ENCODE measurements around the gene XPO4.
"Not testable (repeated sequence)": the region's sequence is repeated elsewhere in the genome, so short reads cannot be mapped to it uniquely, and the experiment has no call there.

Gene XPO4

DNA sequence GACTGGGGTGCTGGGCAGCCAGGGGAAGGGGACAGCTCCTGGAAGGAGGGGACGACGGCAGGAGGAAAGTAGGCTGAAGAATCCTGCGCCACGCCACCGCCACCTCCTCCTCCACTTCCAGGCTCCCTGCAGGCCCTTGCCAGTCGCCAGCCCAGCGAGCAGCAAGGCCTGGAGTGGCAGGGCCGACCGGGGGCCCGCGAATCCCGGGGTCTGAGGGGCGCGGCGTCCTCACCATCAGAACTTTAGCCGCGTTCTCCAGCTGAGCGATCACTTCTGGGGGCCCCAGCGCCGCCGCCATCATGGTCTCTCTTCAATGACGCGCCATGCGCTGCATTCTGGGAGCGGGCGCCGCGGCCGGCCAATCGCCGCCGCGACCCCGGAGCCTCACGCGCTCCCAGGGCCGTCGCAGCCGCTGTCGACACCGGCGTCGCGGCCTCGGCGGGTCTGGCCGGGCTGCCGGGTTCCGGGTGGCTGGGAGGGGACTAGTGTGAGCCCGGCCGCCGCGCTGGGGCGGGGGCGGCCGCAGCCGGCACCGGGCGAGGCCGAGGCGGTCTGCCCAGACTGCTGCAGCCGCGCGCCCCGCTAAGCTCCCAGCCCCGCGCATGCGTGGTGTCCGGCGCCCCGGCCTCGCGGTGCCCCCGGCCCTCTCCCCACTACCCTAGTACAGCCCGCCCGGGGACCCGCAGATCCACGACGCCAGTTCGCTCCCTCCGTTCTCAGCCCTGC is at the start of gene XPO4:
Gene XPO4, minus strand, starts transcription at position 309 of the 726 bp plus-strand sequence. Its CDS starts 8 bp downstream, at position 301.
- peak; percentile 78 for DNase-seq

DNA sequence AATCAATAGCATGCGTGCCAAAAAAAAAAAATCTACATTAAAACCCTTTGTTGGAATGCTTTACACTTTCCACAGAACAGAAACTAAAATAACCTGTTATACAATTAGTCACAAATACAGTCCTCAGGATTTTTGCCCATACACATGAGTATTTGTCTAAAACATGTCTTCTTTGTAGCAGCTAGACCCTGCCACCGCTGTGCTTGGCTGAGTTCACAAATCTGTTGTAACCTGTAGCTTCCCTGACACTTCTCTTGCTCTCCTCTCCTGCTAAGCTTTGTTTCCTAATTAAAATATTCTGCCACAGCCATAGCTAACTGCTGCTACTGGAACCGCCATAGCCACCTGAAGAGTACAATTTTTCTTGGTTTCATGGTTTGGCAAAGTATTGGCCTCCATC is 45.5 kb upstream of the XPO4 start:
- not testable (repeated sequence) for DNase-seq

DNA sequence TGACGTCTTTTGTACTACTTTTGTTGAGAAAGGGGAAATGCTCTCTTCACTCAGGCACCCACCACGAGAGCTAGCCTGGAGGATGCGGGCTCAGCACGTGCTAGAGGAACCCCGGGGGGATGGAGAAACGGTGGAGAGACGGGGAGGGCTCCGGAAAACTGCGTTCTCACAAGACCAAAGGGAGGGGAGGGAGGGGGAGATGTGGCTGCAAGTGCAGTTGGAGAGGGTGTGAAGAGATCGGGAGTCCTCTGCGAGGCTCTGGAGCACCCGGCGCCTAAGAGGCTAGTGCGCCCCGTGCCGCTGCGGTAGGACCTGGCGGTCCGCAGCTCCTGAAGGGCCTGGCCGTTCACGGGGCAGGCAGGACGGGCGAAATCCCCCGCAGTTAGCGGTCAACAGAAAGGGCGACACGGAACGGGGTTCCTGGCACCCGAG is 43.4 kb upstream of the XPO4 start:
- DNase-seq = no peak

DNA sequence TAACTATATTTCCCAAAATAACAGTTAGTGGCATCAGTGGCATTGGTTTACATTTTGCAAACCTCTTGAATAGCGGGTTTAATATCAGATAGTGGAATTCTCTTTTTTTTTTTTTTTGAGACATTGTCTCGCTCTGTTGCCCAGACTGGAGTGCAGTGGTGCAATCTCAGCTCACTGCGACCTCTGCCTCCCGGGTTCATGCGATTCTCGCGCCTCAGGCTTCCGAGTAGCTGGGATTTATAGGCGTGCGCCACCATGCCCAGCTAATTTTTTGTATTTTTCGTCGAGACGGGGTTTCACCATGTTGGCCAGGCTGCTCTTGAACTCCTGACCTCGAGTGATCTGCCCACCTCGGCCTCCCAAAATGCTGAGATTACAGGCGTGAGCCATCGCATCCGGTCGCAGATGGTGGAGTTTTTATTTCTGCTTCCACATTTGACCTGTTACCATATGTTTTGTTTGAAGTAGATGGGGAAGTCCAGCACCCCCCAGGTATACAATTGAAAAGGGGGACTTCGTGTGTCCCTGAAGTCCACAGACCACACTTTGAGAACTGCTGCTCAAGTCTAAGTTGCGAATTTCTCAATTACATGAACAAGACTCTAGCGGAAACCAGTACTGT is 40.5 kb upstream of the XPO4 start:
- DNase-seq = no peak

DNA sequence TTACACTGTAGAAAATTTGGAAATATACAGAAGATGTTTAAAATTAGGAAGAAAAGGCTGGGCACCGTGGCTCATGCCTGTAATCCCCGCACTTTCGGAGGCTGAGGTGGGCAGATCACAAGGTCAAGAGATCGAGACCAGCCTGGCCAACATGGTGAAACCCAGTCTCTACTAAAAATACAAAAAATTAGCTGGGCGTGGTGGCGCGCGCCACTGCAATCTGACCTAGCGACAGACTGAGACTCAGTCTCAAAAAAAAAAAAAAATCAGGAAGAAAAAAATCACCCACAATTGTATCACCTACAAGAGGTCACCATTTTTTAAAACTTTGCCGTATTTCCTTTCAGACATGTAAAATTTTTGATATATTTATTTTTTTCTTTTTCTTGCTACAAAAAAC is 38.0 kb upstream of the XPO4 start:
- DNase-seq = not testable (repeated sequence)

DNA sequence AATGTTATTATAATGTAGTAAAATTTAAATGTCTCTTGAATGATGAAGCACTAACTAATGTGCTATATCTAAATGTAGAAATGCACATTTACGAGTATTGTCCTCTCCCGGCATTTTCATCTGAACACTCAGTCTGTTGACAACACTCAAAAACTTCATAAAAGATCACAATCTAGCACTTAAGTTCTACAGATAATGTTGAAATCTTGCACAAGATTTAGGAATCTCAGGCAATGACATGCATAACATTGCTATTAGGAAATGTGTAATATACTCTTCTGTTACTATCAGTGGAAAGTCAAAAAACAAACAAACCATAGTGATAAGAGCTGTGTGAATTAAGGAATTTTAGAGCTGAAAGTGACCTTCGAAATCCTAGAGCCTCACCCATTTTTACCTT is 37.5 kb upstream of the XPO4 start:
- DNase-seq = no peak

DNA sequence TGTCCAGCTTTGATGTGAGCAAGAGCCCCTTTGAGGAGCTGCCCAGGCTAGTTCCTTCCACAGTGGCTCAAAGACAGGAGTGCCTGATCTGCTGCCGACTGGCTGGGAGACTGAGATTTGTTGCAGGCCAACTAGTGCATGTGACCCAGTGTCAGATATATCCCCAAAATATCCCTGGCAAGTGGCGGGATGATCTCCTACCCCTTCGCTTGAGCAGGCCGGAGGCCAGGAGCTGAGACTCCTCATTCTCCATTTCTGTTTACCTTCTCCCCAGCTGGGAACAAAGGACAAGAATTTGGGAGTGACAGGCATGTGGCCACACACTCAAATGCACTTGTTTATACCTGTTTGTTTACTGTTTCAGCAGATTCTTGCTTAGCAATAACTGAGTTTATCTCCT is 37.1 kb upstream of the XPO4 start:
- no peak for DNase-seq

DNA sequence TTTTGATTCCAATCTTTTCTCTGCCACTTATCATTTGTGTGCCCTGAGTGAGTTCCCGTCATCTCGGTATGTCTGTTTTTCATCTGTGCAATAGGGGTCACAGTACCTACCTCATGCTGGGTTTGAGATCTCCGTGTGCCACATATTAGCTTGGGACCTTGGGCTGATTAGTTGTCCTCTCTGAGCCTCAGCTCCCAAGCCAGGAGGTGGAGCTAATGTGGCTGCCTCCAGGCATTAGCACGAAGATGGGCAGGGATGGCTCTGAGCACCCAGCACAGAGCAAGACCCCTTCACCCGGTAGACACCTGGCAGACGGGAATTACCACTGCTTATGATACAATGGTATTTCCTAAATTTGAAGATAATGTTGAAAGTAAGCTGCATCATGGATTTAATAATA is 35.8 kb upstream of the XPO4 start:
- no peak for DNase-seq

DNA sequence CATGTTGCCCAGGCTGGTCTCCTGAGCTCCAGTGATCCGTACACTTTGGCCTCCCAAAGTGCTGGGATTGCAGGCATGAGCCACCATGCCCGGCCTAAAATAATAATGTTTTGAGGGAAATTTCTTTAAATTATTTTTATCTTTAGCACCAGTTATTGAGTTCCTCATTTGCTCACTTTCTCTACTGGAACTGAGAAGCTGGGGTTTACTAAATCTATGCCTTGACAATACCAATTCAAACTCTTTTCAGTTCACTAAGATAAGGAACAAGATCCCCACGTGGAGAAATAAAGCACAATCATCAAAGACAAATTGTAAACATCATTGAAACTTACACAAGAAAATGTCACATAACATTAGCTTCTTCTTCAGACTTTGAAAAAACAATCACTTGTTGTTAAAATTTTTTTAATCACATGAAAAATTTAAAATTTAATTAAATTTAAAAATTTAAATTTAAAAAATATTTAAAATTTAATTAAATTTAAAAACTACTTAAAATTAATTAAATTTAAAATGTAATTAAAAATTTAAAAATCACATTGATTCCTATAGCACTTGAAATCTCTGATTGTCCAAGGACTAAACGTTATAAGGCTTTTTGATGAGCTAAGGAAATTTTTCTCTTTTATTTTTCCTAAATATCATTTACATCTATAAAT is 25.2 kb upstream of the XPO4 start:
- no peak for DNase-seq

DNA sequence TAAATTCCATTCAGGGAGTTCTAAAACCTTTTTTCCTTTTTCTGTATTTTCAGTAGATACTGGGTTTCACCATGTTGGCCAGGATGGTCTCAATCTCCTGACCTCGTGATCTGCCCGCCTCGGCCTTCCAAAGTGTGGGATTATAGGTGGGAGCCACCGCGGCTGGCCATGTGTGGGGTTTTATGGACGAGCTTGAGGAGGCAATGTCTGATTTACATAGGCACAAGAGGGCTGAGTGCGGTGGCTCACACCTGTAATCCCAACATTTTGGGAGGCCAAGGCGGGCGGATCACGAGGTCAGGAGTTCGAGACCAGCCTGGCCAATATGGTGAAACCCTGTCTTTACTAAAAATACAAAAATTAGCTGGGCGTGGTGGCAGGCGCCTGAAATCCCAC is 22.8 kb upstream of the XPO4 start:
- DNase-seq = not testable (repeated sequence)

DNA sequence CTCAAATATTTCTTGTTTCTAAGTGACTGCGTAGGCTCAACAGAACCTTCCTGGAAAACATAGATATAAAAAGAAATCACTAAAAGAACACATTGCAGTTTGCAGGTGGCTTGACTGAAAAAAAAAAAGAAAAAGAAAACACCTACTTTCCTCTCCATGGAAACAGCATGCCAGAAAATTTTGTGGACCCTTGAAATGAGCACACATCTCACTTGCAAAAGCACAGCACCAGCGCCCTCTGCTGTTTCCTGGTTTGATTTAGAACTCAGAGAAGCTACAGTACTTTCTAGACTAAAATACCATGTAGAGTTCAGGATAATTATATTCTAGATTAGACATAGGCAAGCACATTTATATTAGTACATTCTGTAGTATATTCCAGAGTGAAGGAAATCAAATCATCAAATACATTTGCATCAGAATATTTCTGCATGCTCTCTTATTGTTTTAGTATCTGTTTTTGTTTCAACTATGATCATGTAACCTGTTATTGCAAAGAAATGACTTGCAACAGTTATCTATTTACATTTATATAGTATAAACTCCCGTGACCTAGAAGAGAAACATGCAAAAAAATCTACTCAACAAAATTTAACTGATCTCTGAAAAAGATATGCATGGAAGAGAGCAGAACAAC is 22.3 kb upstream of the XPO4 start:
- DNase-seq = peak; percentile 68

DNA sequence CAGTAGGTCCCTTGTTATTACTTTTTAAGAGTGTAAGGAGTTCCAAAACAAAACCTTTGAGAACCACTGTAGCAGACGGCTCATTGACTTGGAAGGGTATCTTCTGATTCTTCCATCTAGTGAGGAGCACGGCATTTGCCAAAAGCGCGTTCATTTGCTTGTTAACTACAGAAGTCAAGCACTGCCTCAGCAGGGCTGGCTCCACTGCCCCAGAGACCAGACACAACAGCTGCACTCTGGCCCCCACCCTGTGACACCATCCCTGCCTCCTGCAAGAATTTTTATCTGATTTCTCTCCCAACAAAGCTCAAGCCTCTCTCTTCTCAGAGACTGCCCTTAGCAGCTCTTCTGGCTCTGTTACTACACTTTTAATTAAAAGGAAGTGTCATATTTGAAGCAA is 20.7 kb upstream of the XPO4 start:
- no peak for DNase-seq

DNA sequence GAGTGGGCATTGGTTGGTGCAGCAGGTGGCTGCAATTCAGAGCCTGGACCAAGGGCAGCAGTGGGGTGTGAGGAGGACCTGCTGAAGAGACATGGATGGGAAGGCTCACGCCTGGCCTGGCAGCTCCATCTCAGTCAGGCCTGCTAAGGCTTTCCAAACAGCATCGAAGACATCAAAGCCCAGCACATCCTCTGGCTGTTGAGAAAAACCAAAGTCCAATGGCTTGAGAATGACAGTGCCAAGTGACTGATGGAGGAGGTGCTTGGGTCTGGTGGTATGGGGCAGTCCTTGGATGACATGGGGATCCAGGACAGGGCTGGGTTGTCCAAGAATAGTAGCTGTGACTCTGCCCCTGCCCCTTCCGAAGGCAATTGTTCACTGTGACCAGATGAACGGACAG is 19.0 kb upstream of the XPO4 start:
- no peak for DNase-seq

DNA sequence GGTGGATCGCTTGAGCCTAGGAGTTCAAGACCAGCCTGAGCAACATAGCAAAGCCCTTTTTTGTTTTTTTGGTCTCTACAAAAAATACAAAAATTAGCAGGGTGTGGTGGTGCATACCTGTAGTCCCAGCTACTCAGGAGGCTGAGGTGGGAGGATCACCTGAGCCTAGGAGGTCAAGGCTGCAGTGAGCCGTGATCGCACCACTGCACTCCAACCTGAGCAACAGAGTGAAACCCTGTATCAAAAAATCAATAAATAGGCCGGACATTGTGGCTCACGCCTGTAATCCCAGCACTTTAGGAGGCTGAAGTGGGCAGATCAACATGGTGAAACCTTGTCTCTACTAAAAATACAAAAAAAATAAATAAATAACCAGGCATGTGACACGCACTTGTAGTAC is 13.1 kb upstream of the XPO4 start:
- not testable (repeated sequence) for DNase-seq

DNA sequence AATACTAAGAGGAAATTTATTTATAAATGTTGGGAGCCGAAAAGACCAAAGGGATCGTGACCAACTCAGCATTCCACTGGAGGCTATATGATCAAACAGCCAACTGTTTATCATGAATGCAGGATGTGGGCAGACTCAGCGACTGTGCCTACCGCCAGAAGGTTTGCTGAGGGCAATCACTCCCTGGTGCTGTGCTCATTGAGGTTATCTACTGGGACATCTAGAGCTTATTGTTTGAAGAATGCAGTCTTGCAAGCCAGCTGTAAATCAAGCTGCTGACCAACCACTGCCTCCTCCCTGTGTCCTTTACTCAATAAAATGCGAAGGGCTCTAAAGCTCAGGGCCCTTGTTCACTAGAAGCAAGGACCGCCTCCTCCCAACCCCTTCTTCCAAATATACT is 8.5 kb upstream of the XPO4 start:
- DNase-seq = no peak

DNA sequence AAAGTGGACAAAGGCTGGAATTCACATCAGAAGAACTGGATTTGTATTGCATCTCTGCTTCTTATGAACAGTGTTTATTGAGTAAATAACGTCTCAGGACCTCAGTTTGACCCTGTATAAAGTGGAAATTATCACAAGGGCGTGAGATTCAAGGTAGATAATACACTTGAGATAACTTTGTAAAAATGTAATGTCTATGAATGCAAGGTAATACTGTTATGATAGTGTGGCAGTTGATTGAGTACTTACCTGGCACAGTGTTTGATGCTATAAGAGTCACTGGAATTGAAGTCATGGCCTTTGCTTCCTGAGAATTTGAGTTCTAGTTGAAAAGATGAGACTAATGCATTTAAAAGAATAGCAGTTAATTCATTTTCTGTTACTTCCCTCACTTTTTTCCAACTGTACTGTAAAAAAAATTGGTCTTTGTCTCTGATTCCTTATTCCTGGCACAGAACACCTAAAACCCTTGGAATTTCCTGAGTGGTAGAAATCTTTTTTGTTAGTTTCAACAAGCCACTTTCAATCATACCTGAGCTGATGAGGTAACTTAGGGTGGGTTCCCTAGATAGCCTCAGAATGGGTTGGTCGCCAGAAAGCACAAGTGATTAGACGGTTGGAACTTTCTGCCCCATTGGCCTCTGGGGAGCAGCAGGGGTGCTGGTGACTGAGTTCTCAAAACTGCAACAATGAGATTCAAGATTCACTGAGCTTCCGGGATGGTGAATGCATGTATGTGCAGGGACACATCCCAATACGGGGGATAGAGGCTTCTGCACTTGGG is 6.4 kb upstream of the XPO4 start:
- DNase-seq = no peak

DNA sequence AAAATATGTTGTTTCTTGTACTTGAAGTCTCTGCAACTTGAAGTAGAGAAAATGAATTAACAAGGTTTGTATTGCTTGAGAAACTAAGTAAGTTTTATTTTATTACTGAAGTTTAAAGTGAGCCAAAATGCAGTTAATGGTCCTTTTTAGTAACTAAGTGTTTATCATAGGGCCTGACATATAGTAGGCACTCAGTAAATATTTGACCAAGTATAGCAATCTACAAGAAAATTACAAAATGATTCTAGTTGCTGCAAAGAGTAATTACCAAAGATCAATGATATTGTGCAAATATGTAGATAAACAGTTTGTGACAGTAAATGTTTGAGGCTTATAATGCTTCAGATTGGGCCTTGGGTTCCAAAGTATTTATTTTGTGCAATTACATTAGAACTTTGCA is 2.4 kb upstream of the XPO4 start:
- DNase-seq = no peak

DNA sequence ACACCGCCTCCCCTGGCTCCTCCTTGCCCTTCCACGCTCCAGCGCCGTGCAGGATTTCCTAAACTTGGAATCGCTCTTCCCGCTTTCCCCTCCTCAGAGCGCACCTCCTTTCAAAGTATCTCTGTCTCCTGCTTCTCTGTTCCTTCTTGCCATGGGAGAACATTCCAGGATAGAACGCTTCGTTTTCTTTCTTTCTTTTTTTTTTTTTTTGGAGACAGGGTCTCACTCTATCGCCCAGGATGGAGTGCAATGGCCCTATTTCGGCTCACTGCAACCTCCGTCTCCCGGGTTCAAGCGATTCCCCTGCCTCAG is 574 bp upstream of the XPO4 start:
- no peak for DNase-seq

DNA sequence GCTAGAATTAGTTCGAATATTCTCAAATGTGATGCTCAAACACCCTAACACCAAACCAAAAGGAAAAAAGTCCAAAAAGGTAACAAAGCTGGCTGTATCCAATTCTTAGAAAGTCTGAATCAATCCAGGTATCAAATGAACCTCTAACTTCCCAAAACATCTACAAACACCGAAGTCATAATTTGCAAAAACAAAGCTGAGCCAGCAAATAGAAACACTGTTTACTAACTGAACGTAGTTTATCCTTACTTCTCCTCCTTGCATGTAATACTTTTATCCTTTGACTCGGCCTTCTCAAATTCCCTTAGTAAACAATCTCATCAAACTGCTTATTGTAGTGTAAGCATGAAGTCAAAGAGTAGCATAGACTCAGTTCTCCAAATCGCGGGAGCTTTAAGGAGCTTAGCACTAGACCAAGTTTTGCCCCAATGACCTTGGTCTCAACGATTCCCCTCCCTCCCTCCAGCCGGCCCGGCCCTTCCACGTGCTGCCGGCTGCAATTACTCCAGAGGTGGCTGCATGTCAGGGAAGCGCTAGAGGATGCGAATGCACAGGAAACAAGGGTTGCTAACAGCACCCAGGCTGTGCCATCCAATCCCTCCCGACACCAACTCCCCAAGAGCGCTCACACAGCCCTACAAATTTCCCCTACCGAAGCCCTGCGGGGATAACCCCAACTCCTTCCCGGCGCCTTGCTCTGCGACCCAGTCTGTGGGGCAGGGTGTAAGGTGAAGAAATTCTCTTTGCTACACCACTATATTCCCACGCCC is 693 bp downstream of the XPO4 start:
- DNase-seq = peak; percentile 67

DNA sequence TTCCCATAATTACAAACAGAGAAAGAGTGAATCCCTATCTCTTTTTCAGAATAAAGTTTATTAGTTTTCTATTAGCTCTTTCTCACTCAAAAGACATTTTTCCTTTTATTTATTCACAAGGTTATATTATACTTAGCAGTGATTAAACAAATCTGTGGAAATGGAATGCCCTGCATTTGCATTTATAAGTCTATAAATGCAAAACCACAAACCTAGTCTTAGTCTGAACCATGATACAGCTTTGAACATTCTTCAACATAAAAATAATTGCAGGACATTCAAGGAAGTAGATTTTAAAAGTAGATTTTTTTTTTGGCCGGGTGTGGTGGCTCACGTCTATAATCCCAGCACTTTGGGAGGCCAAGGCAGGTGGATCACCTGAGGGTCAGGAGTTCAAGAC is 8.3 kb downstream of the XPO4 start:
- DNase-seq = no peak

DNA sequence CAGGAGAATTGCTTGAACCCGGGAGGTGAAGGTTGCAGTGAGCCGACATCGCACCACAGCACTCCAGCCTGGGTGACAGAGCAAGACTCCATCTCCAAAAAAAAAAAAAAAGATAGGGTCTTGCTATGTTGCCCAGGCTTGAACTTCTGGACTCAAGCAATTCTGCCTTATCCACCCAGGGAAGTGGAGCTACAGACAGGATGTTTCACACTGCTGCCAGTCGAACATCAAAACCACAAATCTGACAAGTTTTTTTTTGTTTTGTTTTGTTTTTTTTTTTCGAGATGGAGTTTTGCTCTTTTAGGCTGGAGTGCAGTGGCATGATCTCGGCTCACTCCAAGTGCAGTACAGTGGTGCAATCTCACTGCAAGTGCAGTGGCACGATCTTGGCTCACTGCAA is 10.8 kb downstream of the XPO4 start:
- no peak for DNase-seq

DNA sequence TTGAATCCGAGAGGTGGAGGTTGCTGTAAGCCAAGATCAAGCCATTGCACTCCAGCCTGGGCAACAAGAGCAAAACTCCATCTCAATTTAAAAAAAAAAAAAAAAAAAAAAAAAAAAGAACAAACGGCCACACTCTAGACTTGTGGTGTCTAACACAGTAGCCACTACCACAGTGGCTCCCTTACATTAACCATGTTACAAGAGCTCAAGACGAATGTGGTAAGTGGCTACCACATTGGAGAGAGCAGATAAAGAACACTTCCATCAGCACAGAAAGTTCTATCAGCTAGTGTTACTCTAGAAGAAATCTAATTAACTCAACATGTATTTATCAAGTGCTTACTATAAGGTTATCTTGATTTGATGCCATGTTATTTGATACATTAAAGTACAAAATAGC is 11.5 kb downstream of the XPO4 start:
- DNase-seq = no peak

Data from NCI-H69 (cell line).